Activated naive CD8-positive, alpha-beta T cell treated with anti-CD3 and anti-CD28 coated beads for 36 hours (primary cell): ENCODE measurements around the gene PATE3. TPM values are rescaled to one million over a fixed set of nuclear protein-coding genes. Genes with fewer than 3 reads are reported as not detected.

Experiments used
- DNase-seq: peaks from one replicate; pipeline ENCODE4 v3.0.0; 2021
- H3K27ac Mint-ChIP-seq: one replicate; pipeline ENCODE4 v1.8.0; 2022; ENCODE audit warnings: mild to moderate bottlenecking, moderate library complexity, mixed read lengths
- H3K27me3 Mint-ChIP-seq: one replicate; pipeline ENCODE4 v1.8.0; 2022; ENCODE audit warnings: mild to moderate bottlenecking, mixed read lengths
- H3K36me3 Mint-ChIP-seq: one replicate; pipeline ENCODE4 v1.8.0; 2021; ENCODE audit warnings: mild to moderate bottlenecking, mixed read lengths
- H3K4me1 Mint-ChIP-seq: one replicate; pipeline ENCODE4 v1.8.0; 2021; ENCODE audit warnings: mixed read lengths
- H3K4me3 Mint-ChIP-seq: one replicate; pipeline ENCODE4 v1.8.0; 2022; ENCODE audit warnings: mild to moderate bottlenecking, moderate library complexity, mixed read lengths
- H3K9me3 Mint-ChIP-seq: one replicate; pipeline ENCODE4 v1.8.0; 2022; ENCODE audit warnings: mixed read lengths
- total RNA-seq, 2 experiments: library from RNA; stranded (reverse); gene quantifications; one replicate each; pipeline ENCODE4 v1.2.3, GENCODE V29; 2021

The PATE3 gene
- total RNA-seq, 2 experiments from 2014 or later: not detected

- no peaks in the 10 kb centered on the region for H3K36me3 Mint-ChIP-seq
- no peak overlapping the region for H3K4me3 Mint-ChIP-seq
- peaks cover 5% of the 10 kb centered on the region for H3K27me3 Mint-ChIP-seq
- no peaks in the 10 kb centered on the region for H3K4me1 Mint-ChIP-seq
- DNase-seq: no peak
- H3K9me3 Mint-ChIP-seq: peaks cover 1% of the 10 kb centered on the region
- H3K27ac Mint-ChIP-seq: no peak overlapping the region
Observed at GRCh38 chr11:125784678-125785077, 3.2 kb upstream of the PATE3 start.

- no peak for DNase-seq
- H3K9me3 Mint-ChIP-seq: peaks cover 12% of the 10 kb centered on the region
- H3K4me1 Mint-ChIP-seq: no peaks in the 10 kb centered on the region
- no peak overlapping the region for H3K4me3 Mint-ChIP-seq
- no peaks in the 10 kb centered on the region for H3K27me3 Mint-ChIP-seq
- H3K36me3 Mint-ChIP-seq: no peaks in the 10 kb centered on the region
- no peak overlapping the region for H3K27ac Mint-ChIP-seq
Observed at GRCh38 chr11:125790825-125791224, 2.9 kb downstream of the PATE3 start.

GRCh38 chr11:125797641-125798040, 9.7 kb downstream of the PATE3 start:
- H3K27ac Mint-ChIP-seq: no peak overlapping the region
- peaks cover 4% of the 10 kb centered on the region for H3K27me3 Mint-ChIP-seq
- DNase-seq: no peak
- H3K4me1 Mint-ChIP-seq: no peaks in the 10 kb centered on the region
- H3K36me3 Mint-ChIP-seq: no peaks in the 10 kb centered on the region
- H3K9me3 Mint-ChIP-seq: peaks cover 32% of the 10 kb centered on the region
- H3K4me3 Mint-ChIP-seq: no peak overlapping the region

GRCh38 chr11:125799808-125800207, 11.9 kb downstream of the PATE3 start:
- Mint-ChIP-seq H3K27me3 (peaks cover 6% of the 10 kb centered on the region), H3K9me3 (peaks cover 32% of the 10 kb centered on the region), H3K4me1 (no peaks in the 10 kb centered on the region), H3K4me3 (no peak overlapping the region), H3K36me3 (no peaks in the 10 kb centered on the region), H3K27ac (no peak overlapping the region)
- DNase-seq: no peak

GRCh38 chr11:125802387-125802786, 14.5 kb downstream of the PATE3 start:
- no peak for DNase-seq
- no peak overlapping the region for H3K27ac Mint-ChIP-seq
- H3K9me3 Mint-ChIP-seq: peaks cover 23% of the 10 kb centered on the region
- no peak overlapping the region for H3K4me3 Mint-ChIP-seq
- H3K36me3 Mint-ChIP-seq: no peaks in the 10 kb centered on the region
- peaks cover 10% of the 10 kb centered on the region for H3K27me3 Mint-ChIP-seq
- no peaks in the 10 kb centered on the region for H3K4me1 Mint-ChIP-seq

GRCh38 chr11:125807909-125808308, 20.0 kb downstream of the PATE3 start:
- Mint-ChIP-seq H3K36me3 (no peaks in the 10 kb centered on the region), H3K27ac (no peak overlapping the region), H3K9me3 (peaks cover 8% of the 10 kb centered on the region), H3K4me1 (no peaks in the 10 kb centered on the region), H3K27me3 (peaks cover 10% of the 10 kb centered on the region), H3K4me3 (no peak overlapping the region)
- DNase-seq: no peak

GRCh38 chr11:125833016-125833415, 45.1 kb downstream of the PATE3 start, which contains the start of gene PATE4:
TSS of gene PATE4 (plus strand) at chr11:125833316. CDS start at chr11:125833360, 44 bp downstream.
- Mint-ChIP-seq H3K36me3 (no peaks in the 10 kb centered on the region), H3K9me3 (peaks cover 4% of the 10 kb centered on the region), H3K27me3 (peaks cover 22% of the 10 kb centered on the region), H3K27ac (no peak within 1 kb of the TSS), H3K4me3 (no peak within 1 kb of the TSS), H3K4me1 (no peaks in the 10 kb centered on the region)
- no peak for DNase-seq

GRCh38 chr11:125835748-125836147, 47.8 kb downstream of the PATE3 start:
- DNase-seq: no peak
- H3K27ac Mint-ChIP-seq: no peak overlapping the region
- no peaks in the 10 kb centered on the region for H3K4me1 Mint-ChIP-seq
- no peak overlapping the region for H3K4me3 Mint-ChIP-seq
- H3K9me3 Mint-ChIP-seq: peaks cover 4% of the 10 kb centered on the region
- H3K27me3 Mint-ChIP-seq: peaks cover 17% of the 10 kb centered on the region
- H3K36me3 Mint-ChIP-seq: no peaks in the 10 kb centered on the region

Other genes with a start within 250 kb of the PATE3 start
- gene EI24, start 218.7 kb upstream of the PATE3 start, total RNA-seq: 10 to 100 TPM; 71.4 to 72.5 TPM
- 100 to 1,000 TPM; 107 to 111 TPM for gene STT3A, start 195.3 kb upstream of the PATE3 start, total RNA-seq
- 100 to 1,000 TPM; 151 to 163 TPM for gene CHEK1, start 163.0 kb upstream of the PATE3 start, total RNA-seq
- not detected for gene ACRV1, start 107.3 kb upstream of the PATE3 start, total RNA-seq
- gene PATE1, start 41.8 kb upstream of the PATE3 start, total RNA-seq: not detected
- not detected for gene PATE2, start 9.3 kb upstream of the PATE3 start, total RNA-seq
- not detected for gene PATE4, start 45.2 kb downstream of the PATE3 start, total RNA-seq
- gene HYLS1, start 99.5 kb downstream of the PATE3 start, total RNA-seq: 1 to 10 TPM; 8.0 to 8.1 TPM
- 10 to 100 TPM; 16.1 to 23.3 TPM for gene PUS3, start 115.1 kb downstream of the PATE3 start, total RNA-seq
- gene DDX25, start 116.4 kb downstream of the PATE3 start, total RNA-seq: under 1 TPM; 0.14 to 0.26 TPM
- not detected for gene VSIG10L2, start 157.9 kb downstream of the PATE3 start, total RNA-seq